Measurements from ENCODE around the gene PITPNB.

PITPNB gene

DNA sequence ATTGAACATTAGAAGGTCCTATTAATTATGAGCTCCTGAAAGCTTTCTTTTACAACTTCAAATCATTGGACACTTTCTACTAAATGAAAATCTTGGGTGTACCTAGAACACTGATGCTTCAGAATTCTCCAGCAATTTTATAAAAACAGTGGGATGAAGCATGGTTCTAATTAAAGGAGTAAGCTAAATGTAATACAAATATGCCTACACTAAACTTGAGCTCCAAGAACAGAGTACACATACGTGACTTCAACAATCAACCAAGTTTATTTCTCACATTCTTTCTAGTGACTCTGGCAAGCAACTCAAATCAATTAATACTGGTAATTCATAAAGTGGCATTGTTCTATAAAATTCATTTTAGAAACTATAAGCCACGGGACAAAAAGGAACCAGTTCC lies 55.5 kb downstream of the PITPNB start:
- peaks cover 13% of the 10 kb centered on the region; the same call in 1 of the 2 replicates for H3K79me2 ChIP-seq (ENCODE audit: insufficient read depth, low read depth)
- TF ChIP-seq, protein P1, sequence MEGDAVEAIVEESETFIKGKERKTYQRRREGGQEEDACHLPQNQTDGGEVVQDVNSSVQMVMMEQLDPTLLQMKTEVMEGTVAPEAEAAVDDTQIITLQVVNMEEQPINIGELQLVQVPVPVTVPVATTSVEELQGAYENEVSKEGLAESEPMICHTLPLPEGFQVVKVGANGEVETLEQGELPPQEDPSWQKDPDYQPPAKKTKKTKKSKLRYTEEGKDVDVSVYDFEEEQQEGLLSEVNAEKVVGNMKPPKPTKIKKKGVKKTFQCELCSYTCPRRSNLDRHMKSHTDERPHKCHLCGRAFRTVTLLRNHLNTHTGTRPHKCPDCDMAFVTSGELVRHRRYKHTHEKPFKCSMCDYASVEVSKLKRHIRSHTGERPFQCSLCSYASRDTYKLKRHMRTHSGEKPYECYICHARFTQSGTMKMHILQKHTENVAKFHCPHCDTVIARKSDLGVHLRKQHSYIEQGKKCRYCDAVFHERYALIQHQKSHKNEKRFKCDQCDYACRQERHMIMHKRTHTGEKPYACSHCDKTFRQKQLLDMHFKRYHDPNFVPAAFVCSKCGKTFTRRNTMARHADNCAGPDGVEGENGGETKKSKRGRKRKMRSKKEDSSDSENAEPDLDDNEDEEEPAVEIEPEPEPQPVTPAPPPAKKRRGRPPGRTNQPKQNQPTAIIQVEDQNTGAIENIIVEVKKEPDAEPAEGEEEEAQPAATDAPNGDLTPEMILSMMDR (conservative IDR thresholded peaks at IDR 0.05; ENCODE audit: low read depth, low read length) = no peak
- no peak overlapping the region for H3K9ac ChIP-seq
- H2AFZ ChIP-seq (ENCODE audit: low read depth) = no peak overlapping the region
- H3K4me3 ChIP-seq (IDR thresholded peaks at IDR 0.05; ENCODE audit: insufficient read depth, low read depth, low read length) = no peak overlapping the region
- H3K27ac ChIP-seq = no peak overlapping the region
- H3K27me3 ChIP-seq (ENCODE audit: insufficient read depth, low read depth) = no peaks in the 10 kb centered on the region
- H4K20me1 ChIP-seq (ENCODE audit: insufficient read depth) = peaks cover 20% of the 10 kb centered on the region
- no peak overlapping the region for H3K4me2 ChIP-seq
- peaks cover 20% of the 10 kb centered on the region for H3K4me1 ChIP-seq (ENCODE audit: low read depth, poor library complexity, severe bottlenecking)
- H3K36me3 ChIP-seq (ENCODE audit: insufficient read depth) = no peaks in the 10 kb centered on the region

DNA sequence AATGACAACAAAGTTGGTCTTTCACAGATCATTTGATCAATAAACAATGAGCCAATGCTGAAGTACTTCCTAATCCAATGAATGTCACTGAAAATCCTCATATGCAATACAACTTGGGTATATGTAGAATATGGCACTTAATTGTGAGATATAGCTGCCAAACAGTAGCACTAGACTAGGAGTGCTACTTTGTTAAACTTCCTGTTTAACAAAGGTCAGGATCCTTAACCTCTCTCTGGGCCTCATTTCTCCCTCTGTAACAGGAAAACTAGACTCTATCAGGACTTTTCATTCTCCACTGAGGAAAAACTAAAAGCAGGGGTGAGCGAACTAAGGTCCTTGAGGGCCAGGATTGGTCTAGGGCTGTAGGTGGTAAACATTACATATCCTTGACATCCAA lies 56.1 kb downstream of the PITPNB start:
- peaks cover 10% of the 10 kb centered on the region; the same call in 1 of the 2 replicates for H3K79me2 ChIP-seq (ENCODE audit: insufficient read depth, low read depth)
- H3K9ac ChIP-seq = no peak overlapping the region
- no peak overlapping the region for H2AFZ ChIP-seq (ENCODE audit: low read depth)
- TF ChIP-seq, protein P1 (conservative IDR thresholded peaks at IDR 0.05; ENCODE audit: low read depth, low read length) = no peak
- peaks cover 14% of the 10 kb centered on the region for H3K4me1 ChIP-seq (ENCODE audit: low read depth, poor library complexity, severe bottlenecking)
- H3K36me3 ChIP-seq (ENCODE audit: insufficient read depth) = no peaks in the 10 kb centered on the region
- H4K20me1 ChIP-seq (ENCODE audit: insufficient read depth) = peaks cover 15% of the 10 kb centered on the region
- no peaks in the 10 kb centered on the region for H3K27me3 ChIP-seq (ENCODE audit: insufficient read depth, low read depth)
- no peak overlapping the region for H3K27ac ChIP-seq
- no peak overlapping the region for H3K4me2 ChIP-seq
- no peak overlapping the region for H3K4me3 ChIP-seq (IDR thresholded peaks at IDR 0.05; ENCODE audit: insufficient read depth, low read depth, low read length)

DNA sequence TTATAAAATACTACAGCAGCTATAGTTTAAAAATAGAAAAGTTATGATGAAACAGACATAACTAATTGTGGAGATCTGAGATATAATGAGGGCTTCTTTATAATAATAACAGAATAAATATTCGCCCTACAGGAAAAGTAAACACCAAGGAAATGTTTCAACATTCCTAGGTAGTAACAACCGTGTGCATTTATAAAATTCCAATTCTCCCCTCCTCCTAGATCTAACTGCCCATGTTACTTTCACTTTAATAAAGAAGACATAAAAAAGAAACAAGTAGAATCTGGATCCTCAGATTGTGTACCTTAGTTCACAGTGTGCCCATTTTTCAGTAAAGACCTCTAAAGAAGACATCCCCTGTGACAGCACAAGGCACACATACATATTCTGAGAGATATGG lies 59.7 kb downstream of the PITPNB start:
- no peak overlapping the region for H3K27ac ChIP-seq
- H3K9ac ChIP-seq = no peak overlapping the region
- peaks cover 4% of the 10 kb centered on the region for H4K20me1 ChIP-seq (ENCODE audit: insufficient read depth)
- no peaks in the 10 kb centered on the region for H3K27me3 ChIP-seq (ENCODE audit: insufficient read depth, low read depth)
- TF ChIP-seq, protein P1 (conservative IDR thresholded peaks at IDR 0.05; ENCODE audit: low read depth, low read length) = no peak
- H3K36me3 ChIP-seq (ENCODE audit: insufficient read depth) = peaks cover under 1% of the 10 kb centered on the region; the same call in 1 of the 2 replicates
- no peak overlapping the region for H2AFZ ChIP-seq (ENCODE audit: low read depth)
- H3K4me3 ChIP-seq (IDR thresholded peaks at IDR 0.05; ENCODE audit: insufficient read depth, low read depth, low read length) = no peak overlapping the region
- H3K79me2 ChIP-seq (ENCODE audit: insufficient read depth, low read depth) = peaks cover 5% of the 10 kb centered on the region; the same call in 1 of the 2 replicates
- H3K4me2 ChIP-seq = no peak overlapping the region
- H3K4me1 ChIP-seq (ENCODE audit: low read depth, poor library complexity, severe bottlenecking) = no peaks in the 10 kb centered on the region

DNA sequence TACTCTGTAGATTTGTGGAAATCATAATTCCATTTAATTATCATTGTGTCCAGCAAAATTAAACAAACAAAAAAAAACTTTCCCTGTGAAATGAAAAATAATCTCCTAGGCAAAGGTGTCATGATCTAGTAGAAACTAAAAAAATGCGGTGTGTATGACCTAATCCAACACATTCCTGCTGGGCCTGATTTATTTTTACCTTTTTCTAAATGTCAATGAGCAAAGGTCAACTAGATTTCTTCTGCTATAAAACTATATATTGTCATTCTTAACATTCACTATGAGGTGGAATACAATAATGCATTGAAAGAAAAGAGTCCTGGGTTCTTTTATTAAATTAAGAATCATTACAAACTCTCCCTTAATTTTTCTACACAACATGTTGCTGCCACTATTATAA lies 60.4 kb downstream of the PITPNB start:
- Histone ChIP-seq H3K36me3 (ENCODE audit: insufficient read depth) (peaks cover 8% of the 10 kb centered on the region; the same call in 1 of the 2 replicates), H3K9ac (no peak overlapping the region), H3K4me2 (no peak overlapping the region), H3K27ac (no peak overlapping the region), H4K20me1 (ENCODE audit: insufficient read depth) (no peaks in the 10 kb centered on the region; the same call in 1 of the 2 replicates), H3K27me3 (ENCODE audit: insufficient read depth, low read depth) (no peaks in the 10 kb centered on the region), H3K4me3 (IDR thresholded peaks at IDR 0.05; ENCODE audit: insufficient read depth, low read depth, low read length) (no peak overlapping the region), H3K79me2 (ENCODE audit: insufficient read depth, low read depth) (peaks cover 5% of the 10 kb centered on the region; the same call in 1 of the 2 replicates), H2AFZ (ENCODE audit: low read depth) (no peak overlapping the region), H3K4me1 (ENCODE audit: low read depth, poor library complexity, severe bottlenecking) (no peaks in the 10 kb centered on the region)
- TF ChIP-seq, protein P1 (conservative IDR thresholded peaks at IDR 0.05; ENCODE audit: low read depth, low read length) = no peak

Measured in KMS-11 (cell line).